Measurements from ENCODE around the gene BCR. TPM values are rescaled to one million over a fixed set of nuclear protein-coding genes. Genes with fewer than 3 reads are reported as not detected.

The BCR gene
- total and polyA plus RNA-seq, 2 of the 13 experiments (the other 11 are each of a cell fraction or from before 2014, with no cell fraction given): 19.9 to 33.6 TPM

DNA sequence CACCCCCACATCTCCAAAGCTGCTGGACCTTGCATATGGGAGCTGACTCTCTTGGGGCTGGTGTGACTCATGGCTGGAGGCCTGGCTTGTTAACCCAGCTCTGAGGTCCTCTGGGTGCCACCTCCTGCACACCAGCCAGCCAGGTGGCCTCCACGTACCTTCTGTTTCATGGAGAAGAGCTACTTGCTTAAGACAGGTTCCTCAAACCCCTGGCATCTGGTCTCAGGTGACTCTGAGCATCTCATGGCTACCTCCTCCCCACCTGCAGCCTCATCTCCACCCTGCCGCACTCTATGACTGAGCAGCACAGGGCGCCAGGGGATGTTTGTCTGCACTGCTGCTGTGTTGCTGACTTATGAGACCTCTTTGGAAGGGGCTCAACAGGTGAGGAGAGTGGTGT lies 55.7 kb downstream of the BCR start (continued):
- TF ChIP-seq, protein P1, sequence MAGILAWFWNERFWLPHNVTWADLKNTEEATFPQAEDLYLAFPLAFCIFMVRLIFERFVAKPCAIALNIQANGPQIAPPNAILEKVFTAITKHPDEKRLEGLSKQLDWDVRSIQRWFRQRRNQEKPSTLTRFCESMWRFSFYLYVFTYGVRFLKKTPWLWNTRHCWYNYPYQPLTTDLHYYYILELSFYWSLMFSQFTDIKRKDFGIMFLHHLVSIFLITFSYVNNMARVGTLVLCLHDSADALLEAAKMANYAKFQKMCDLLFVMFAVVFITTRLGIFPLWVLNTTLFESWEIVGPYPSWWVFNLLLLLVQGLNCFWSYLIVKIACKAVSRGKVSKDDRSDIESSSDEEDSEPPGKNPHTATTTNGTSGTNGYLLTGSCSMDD (CRISPR knock-in tag; IDR thresholded peaks at IDR 0.05): no peak
- TF ChIP-seq, protein P2, sequence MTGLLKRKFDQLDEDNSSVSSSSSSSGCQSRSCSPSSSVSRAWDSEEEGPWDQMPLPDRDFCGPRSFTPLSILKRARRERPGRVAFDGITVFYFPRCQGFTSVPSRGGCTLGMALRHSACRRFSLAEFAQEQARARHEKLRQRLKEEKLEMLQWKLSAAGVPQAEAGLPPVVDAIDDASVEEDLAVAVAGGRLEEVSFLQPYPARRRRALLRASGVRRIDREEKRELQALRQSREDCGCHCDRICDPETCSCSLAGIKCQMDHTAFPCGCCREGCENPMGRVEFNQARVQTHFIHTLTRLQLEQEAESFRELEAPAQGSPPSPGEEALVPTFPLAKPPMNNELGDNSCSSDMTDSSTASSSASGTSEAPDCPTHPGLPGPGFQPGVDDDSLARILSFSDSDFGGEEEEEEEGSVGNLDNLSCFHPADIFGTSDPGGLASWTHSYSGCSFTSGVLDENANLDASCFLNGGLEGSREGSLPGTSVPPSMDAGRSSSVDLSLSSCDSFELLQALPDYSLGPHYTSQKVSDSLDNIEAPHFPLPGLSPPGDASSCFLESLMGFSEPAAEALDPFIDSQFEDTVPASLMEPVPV (CRISPR knock-in tag; IDR thresholded peaks at IDR 0.05): no peak

- H3K4me3 ChIP-seq (replicated peaks in 1 of 3; ENCODE audit: insufficient read depth in 1 of 3, low read depth in 2 of 3, low read length in 3 of 3): no peak overlapping the region
- peaks cover 4 to 36% of the 10 kb centered on the region in 2 experiments; a peak in 3 of 5 replicates for H3K36me3 ChIP-seq (replicated peaks in 1 of 2; ENCODE audit: control insufficient read depth in 1 of 2, insufficient read depth in 2 of 2, low read length in 2 of 2)
- ATAC-seq (no peak), DNase-seq (ENCODE audit: low spot score) (no peak), FAIRE-seq (no peak)
- H3K9ac ChIP-seq (ENCODE audit: insufficient read depth, low read depth, low read length): no peak overlapping the region
- in situ Hi-C loops (cut with HindIII; ENCODE audit: extremely low pct_ligation_motif_present, low pct_unique_long_range_greater_than_20kb): no loop called here
- no peaks in the 10 kb centered on the region for H3K27me3 ChIP-seq (ENCODE audit: control insufficient read depth in 1 of 2, insufficient read depth in 2 of 2, low read length in 2 of 2)
- TF ChIP-seq, protein P3, sequence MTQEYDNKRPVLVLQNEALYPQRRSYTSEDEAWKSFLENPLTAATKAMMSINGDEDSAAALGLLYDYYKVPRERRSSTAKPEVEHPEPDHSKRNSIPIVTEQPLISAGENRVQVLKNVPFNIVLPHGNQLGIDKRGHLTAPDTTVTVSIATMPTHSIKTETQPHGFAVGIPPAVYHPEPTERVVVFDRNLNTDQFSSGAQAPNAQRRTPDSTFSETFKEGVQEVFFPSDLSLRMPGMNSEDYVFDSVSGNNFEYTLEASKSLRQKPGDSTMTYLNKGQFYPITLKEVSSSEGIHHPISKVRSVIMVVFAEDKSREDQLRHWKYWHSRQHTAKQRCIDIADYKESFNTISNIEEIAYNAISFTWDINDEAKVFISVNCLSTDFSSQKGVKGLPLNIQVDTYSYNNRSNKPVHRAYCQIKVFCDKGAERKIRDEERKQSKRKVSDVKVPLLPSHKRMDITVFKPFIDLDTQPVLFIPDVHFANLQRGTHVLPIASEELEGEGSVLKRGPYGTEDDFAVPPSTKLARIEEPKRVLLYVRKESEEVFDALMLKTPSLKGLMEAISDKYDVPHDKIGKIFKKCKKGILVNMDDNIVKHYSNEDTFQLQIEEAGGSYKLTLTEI (CRISPR knock-in tag; conservative IDR thresholded peaks at IDR 0.05): no peak
- TF ChIP-seq ZFP82 (CRISPR knock-in tag; IDR thresholded peaks at IDR 0.05; ENCODE audit: borderline replicate concordance) (no peak), STAG1 (CRISPR knock-in tag; IDR thresholded peaks at IDR 0.05) (no peak), GABPB1 (CRISPR knock-in tag; IDR thresholded peaks at IDR 0.05) (no peak), MAF1 (CRISPR knock-in tag; IDR thresholded peaks at IDR 0.05; ENCODE audit: borderline replicate concordance) (no peak), ZNF766 (CRISPR knock-in tag; IDR thresholded peaks at IDR 0.05; ENCODE audit: borderline replicate concordance) (no peak)
- TF ChIP-seq, protein P4, sequence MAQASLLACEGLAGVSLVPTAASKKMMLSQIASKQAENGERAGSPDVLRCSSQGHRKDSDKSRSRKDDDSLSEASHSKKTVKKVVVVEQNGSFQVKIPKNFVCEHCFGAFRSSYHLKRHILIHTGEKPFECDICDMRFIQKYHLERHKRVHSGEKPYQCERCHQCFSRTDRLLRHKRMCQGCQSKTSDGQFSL (CRISPR knock-in tag; IDR thresholded peaks at IDR 0.05): no peak
- no peaks in the 10 kb centered on the region for H3K9me3 ChIP-seq (ENCODE audit: low read length)
- intact Hi-C loops (cut with micrococcal nuclease; ENCODE audit: unreplicated experiment): no loop called here
- H3K4me2 ChIP-seq (ENCODE audit: low read depth, low read length): no peak overlapping the region
- CTCF ChIA-PET (ENCODE audit: low intra/inter-chr PET ratio, low total read pairs): no interaction called here
- no peak overlapping the region for H3K27ac ChIP-seq (ENCODE audit: extremely low read length, insufficient read depth, low read length)
- 97% methylated on average over 7 of the region's 14 CpGs for WGBS (ENCODE audit: low lambda C conversion rate)
- BruUV-seq (replicated peaks): no TSS peak
- peaks cover 6% of the 10 kb centered on the region; the same call in 1 of the 2 replicates for H4K20me1 ChIP-seq (ENCODE audit: insufficient read depth, low read length)
- POLR2A ChIA-PET: no interaction called here
- H2AFZ ChIP-seq (ENCODE audit: low read length): no peak overlapping the region
- peaks cover 77% of the 10 kb centered on the region for H3K79me2 ChIP-seq (ENCODE audit: insufficient read depth, low read length)
- H3K4me1 ChIP-seq (ENCODE audit: insufficient read depth, low read length): peaks cover 19% of the 10 kb centered on the region
Observed at GRCh38 chr22:23236440-23237184, 56.3 kb downstream of the BCR start.
